Left lung (tissue), 10 donors: ENCODE results near the gene NLGN3. TPM values are rescaled to one million over a fixed set of nuclear protein-coding genes. Genes with fewer than 3 reads are reported as not detected.

Experiments used
- ATAC-seq: fragments of 200-7000 bp; cut with Tn5 transposase; one replicate; pipeline ENCODE4 v1.9.1; 2020; ENCODE audit warnings: moderate library complexity
- DNase-seq, 4 donors: peaks; one replicate each; pipeline ENCODE4 v3.0.0-alpha.2; 2013 to 2020
- H3K27ac ChIP-seq, 2 donors: fragments of 200-600 bp; sonication (generic) in 1 of 2; one replicate each; pipeline versions ENCODE4 v1.5.0 to v1.8.0; 2020 to 2021
- H3K27me3 ChIP-seq, 2 donors: fragments of 200-600 bp; sonication (generic) in 1 of 2; one replicate each; pipeline versions ENCODE4 v1.5.0 to v1.8.0; 2020 to 2021
- H3K36me3 ChIP-seq, 2 donors: fragments of 200-600 bp; sonication (generic) in 1 of 2; one replicate each; pipeline versions ENCODE4 v1.5.0 to v1.8.0; 2020 to 2021
- H3K4me1 ChIP-seq, 2 donors: fragments of 200-600 bp; one replicate each; pipeline ENCODE4 v1.8.0; 2021
- H3K4me3 ChIP-seq, 2 donors: fragments of 200-600 bp; sonication (generic) in 1 of 2; one replicate each; pipeline versions ENCODE4 v1.5.0 to v1.8.0; 2020 to 2021; ENCODE audit warnings: mild to moderate bottlenecking in 1 of 2
- H3K9me3 ChIP-seq, 2 donors: fragments of 200-600 bp; sonication (generic) in 1 of 2; one replicate each; pipeline versions ENCODE4 v1.5.0 to v1.8.0; 2020 to 2021
- intact Hi-C, 2 donors: fragments of 100-400 bp; cut with DNase I; formaldehyde crosslinking; loops; one replicate each; pipeline versions ENCODE4 v1.11.2 to v1.14.2; 2022
- polyA plus RNA-seq, 6 donors: library from polyadenylated mRNA; unstranded; fragments of 120-200 nt; gene quantifications; one replicate each; pipeline ENCODE4 v1.2.1, GENCODE V29; 2013; ENCODE audit not compliant: insufficient read length in 6 of 6
- total RNA-seq, 2 donors: library from RNA; stranded (reverse); fragmentation: NEBNext Ultra II Directional; extraction: Animal tissue kit (Norgen Biotek cat#: 25700); gene quantifications; one replicate each; pipeline ENCODE4 v1.2.1, GENCODE V29; 2021
- TF ChIP-seq, protein P1 (sequence below), 2 donors: fragments of 200-600 bp; sonication (generic) in 1 of 2; IDR thresholded peaks; one replicate each; pipeline versions ENCODE4 v1.5.0 to v1.8.0; 2021; ENCODE audit warnings: antibody characterized with exemption in 2 of 2
- donor health status: DM: no; HTN: yes; CAD: no.
- donor health status: DM: no; HTN: no; CAD: no.

The NLGN3 gene
- total and polyA plus RNA-seq, 8 donors, result 1.0 to 8.4 (median 6.0) TPM

DNA sequence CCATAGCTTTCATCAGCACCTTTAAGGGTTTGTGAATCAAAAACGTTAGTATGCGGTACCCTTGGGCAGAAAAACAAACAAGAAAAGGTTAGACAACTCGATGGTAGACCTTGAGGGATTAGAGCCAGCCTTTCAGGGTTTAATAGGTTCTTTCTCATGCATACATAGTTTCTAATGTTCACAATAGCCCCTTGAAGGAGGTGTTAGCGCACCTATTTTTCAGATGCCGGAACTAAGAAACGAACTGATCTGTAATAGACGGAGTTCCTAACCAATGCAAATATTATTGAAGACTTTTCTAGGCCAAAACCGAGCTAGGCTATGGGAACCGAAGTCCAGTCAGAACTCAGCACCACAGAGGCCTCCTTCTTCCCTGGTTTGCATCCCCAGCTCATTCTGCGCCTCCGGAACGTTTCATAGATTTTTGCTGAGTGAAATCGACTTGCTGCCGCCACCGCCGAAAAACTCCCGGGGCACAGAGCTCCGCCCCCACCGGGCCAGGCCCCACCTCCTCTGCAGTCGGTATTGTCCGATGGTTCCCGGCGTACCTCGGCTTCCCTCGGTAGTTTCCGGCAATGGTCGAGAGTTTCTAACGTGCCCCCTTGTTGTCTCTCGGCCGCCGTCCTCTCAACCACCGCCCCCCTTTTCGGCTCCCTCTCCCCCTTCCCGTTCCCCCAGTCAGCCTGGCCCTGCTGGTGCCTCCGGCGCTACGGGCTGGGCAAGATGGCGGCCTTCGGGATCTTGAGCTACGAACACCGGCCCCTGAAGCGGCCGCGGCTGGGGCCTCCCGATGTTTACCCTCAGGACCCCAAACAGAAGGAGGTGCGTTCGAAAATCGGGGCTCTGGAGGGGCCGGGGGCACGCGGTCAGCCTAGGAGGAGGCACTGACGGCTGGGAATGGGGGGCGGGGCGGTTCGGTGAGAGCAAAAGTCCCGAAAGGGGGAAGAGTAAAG is 26.3 kb upstream of the NLGN3 start, which contains the start of gene MED12:
Gene MED12 (plus strand): TSS at position 565 of the 953 bp plus-strand sequence. CDS start 159 bp downstream, at position 724.
- DNase-seq (peak; percentile 76 to 92 (median 87)), ATAC-seq (peak; percentile 99)
- Histone ChIP-seq H3K27me3 (no peaks in the 10 kb centered on the region), H3K9me3 (no peaks in the 10 kb centered on the region), H3K27ac (peak within 1 kb of the TSS; percentile 65 to 80), H3K4me3 (peak within 1 kb of the TSS; percentile 41 to 52), H3K36me3 (peaks cover 0 to 23% of the 10 kb centered on the region in 2 donors), H3K4me1 (peaks cover 0 to 15% of the 10 kb centered on the region in 2 donors)
- TF ChIP-seq, protein P1, sequence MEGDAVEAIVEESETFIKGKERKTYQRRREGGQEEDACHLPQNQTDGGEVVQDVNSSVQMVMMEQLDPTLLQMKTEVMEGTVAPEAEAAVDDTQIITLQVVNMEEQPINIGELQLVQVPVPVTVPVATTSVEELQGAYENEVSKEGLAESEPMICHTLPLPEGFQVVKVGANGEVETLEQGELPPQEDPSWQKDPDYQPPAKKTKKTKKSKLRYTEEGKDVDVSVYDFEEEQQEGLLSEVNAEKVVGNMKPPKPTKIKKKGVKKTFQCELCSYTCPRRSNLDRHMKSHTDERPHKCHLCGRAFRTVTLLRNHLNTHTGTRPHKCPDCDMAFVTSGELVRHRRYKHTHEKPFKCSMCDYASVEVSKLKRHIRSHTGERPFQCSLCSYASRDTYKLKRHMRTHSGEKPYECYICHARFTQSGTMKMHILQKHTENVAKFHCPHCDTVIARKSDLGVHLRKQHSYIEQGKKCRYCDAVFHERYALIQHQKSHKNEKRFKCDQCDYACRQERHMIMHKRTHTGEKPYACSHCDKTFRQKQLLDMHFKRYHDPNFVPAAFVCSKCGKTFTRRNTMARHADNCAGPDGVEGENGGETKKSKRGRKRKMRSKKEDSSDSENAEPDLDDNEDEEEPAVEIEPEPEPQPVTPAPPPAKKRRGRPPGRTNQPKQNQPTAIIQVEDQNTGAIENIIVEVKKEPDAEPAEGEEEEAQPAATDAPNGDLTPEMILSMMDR (IDR thresholded peaks at IDR 0.05), result no peak
- intact Hi-C loops, result no loop called here

DNA sequence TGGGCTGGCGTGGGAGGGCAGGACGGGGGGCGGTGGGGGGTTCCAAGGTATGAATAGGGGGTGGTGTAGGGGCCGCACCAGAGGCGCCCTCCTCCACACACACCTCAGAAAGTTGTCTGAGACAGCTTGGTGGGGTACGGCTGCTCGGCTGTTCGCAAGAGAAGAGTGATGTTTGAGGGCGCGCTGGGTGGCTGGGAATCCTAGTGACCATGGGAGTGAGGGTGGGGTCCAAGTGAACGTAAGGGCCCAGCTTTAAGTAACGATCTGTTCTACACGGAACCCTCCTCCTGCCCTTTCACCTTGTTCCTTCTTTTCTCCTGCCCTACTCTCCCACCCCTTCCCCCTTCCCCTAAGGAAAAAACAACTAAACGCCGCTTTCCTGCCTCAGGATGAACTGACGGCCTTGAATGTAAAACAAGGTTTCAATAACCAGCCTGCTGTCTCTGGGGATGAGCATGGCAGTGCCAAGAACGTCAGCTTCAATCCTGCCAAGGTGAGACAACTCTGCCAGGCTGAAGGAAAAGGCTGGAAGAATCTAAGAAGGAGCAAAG is 25.6 kb upstream of the NLGN3 start:
- DNase-seq (no peak), ATAC-seq (peak; percentile 51)
- intact Hi-C loops, result no loop called here
- TF ChIP-seq, protein P1 (IDR thresholded peaks at IDR 0.05), result no peak
- H3K36me3 ChIP-seq, result peaks cover 0 to 30% of the 10 kb centered on the region in 2 donors
- H3K27ac ChIP-seq, result peak overlapping the region; percentile 65 to 80
- no peaks in the 10 kb centered on the region for H3K27me3 ChIP-seq
- H3K4me1 ChIP-seq, result peaks cover 0 to 15% of the 10 kb centered on the region in 2 donors
- H3K9me3 ChIP-seq, result no peaks in the 10 kb centered on the region
- peak overlapping the region; percentile 41 to 52 for H3K4me3 ChIP-seq

DNA sequence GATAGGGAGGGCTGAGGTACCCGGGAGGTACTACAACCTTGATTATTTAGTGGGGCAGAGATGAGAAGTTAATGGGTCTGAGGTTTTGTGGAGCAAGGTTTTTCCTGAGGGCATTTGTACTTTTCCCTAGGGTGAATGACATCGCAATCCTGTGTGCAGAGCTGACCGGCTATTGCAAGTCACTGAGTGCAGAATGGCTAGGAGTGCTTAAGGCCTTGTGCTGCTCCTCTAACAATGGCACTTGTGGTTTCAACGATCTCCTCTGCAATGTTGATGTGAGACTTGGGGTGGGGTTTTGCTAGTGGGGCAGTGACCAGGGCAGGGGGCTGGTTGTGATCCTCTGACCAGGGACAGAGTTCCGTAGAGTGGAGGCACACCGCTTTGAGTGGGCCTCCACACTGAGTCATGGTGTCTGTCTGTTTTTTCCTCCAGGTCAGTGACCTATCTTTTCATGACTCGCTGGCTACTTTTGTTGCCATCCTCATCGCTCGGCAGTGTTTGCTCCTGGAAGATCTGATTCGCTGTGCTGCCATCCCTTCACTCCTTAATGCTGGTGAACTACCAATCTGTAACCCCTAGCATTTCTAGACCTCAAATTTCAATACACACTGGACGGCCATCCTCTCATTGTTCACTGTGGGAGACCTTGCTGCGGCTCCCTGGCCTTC is 16.3 kb upstream of the NLGN3 start:
- Histone ChIP-seq H3K36me3 (peaks cover 0 to 90% of the 10 kb centered on the region in 2 donors), H3K27ac (no peak overlapping the region), H3K4me3 (no peak overlapping the region), H3K4me1 (no peaks in the 10 kb centered on the region), H3K27me3 (no peaks in the 10 kb centered on the region), H3K9me3 (no peaks in the 10 kb centered on the region)
- TF ChIP-seq, protein P1 (IDR thresholded peaks at IDR 0.05), result no peak
- ATAC-seq (no peak), DNase-seq (no peak)
- intact Hi-C loops, result no loop called here

DNA sequence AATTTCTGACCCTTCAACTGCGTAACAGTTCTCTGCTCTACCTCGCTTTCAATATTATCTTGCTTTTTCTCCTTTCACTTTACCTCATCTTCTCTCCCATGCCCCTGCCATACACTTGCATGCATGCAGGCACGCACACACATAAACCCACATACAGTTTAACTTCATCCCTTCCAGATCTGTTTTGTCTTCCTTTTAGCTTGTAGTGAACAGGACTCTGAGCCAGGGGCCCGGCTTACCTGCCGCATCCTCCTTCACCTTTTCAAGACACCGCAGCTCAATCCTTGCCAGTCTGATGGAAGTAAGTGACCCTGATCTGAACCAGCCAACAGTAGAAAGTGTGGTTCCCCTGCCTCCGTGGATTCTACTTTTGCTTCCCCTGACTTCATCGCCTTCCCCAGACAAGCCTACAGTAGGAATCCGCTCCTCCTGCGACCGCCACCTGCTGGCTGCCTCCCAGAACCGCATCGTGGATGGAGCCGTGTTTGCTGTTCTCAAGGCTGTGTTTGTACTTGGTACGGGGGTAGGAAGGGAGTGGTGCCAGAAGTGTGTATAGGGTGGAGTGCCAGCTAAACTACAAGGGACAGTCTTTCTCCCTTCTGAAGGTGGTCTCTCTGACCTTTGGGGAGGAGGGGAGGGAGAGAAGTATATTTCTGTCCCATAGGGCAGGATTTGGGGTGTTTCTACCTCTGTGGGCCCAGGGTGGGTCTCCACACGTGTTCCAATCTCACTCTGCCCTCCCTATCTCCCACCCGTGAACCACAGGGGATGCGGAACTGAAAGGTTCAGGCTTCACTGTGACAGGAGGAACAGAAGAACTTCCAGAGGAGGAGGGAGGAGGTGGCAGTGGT is 15.5 kb upstream of the NLGN3 start:
- TF ChIP-seq, protein P1 (IDR thresholded peaks at IDR 0.05), result peak; percentile 52 to 65
- intact Hi-C loops, result no loop called here
- Histone ChIP-seq H3K27me3 (no peaks in the 10 kb centered on the region), H3K9me3 (no peaks in the 10 kb centered on the region), H3K4me3 (no peak overlapping the region), H3K36me3 (peaks cover 0 to 90% of the 10 kb centered on the region in 2 donors), H3K4me1 (no peaks in the 10 kb centered on the region), H3K27ac (no peak overlapping the region)
- ATAC-seq (peak; percentile 91), DNase-seq (peak in 3 of 4 donors; percentile 67 to 88 (median 70))
